Measurements from ENCODE around the gene WDR44.

Gene WDR44

DNA sequence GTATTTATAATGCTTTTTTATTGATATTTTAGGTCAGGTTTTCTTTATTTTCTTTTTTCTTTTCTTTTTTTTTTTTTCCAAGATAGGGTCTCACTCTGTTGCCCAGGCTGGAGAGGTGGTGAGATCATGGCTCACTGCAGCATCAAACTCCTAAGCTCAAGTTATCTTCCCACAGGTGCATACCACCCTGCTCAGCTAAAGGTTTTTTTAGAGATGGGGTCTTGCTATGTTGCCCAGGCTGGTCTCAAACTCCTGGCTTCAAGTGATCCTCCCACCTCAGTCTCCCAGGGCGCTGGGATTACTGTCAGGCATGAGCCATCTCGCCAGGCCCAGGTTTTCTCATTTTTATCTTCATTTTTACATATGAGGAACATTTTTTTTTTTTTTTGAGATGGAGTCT is 3.3 kb downstream of the WDR44 start:
- TF ChIP-seq, protein P1, sequence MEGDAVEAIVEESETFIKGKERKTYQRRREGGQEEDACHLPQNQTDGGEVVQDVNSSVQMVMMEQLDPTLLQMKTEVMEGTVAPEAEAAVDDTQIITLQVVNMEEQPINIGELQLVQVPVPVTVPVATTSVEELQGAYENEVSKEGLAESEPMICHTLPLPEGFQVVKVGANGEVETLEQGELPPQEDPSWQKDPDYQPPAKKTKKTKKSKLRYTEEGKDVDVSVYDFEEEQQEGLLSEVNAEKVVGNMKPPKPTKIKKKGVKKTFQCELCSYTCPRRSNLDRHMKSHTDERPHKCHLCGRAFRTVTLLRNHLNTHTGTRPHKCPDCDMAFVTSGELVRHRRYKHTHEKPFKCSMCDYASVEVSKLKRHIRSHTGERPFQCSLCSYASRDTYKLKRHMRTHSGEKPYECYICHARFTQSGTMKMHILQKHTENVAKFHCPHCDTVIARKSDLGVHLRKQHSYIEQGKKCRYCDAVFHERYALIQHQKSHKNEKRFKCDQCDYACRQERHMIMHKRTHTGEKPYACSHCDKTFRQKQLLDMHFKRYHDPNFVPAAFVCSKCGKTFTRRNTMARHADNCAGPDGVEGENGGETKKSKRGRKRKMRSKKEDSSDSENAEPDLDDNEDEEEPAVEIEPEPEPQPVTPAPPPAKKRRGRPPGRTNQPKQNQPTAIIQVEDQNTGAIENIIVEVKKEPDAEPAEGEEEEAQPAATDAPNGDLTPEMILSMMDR (IDR thresholded peaks at IDR 0.05; ENCODE audit: borderline replicate concordance, control extremely low read depth, extremely low read depth, insufficient read depth, missing control alignments) = no peak
- in situ Hi-C loops (cut with MboI; ENCODE audit: low sequenced_read_pairs, unreplicated experiment) = no loop called here
- no peak for DNase-seq (ENCODE audit: low spot score)

DNA sequence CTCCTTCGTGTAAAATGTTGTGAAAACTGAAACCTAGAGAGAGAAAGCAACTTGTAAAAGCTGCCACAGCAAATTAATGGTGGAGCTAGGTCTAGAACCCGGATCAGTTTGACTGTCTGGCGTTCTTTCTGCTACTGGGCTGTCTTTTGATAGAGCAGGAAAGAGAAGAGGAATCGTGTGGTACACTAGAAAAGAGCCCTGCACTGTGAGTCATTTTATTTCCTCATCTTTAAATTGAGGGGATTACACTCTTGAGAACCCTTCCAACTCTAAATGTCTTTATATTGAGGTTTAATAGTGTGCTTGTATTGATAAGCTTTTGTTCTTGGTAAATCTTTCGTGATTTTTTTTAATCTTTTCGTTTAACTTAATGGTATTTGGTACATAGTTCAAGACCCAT is 4.3 kb downstream of the WDR44 start:
- DNase-seq (ENCODE audit: low spot score) = no peak

DNA sequence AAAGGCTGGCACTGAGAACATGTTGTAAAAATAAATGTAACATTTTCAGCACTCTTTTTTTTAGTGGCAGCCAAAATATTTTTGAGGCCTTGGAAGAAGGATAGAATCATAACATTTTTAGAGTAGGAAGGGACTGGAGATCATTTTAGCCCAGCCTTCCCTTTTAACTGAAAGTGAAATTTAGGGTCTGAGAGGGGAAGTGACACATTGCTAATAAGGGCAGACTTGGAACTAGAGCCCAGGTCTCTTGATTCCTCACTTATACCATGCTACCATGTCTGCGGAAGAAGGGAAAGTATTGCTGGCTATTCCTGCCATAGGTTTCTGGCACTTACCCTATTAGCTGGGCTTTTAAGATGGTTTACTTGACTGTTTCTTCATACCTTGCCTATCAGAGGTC is 4.8 kb downstream of the WDR44 start:
- in situ Hi-C loops (cut with MboI; ENCODE audit: low sequenced_read_pairs, unreplicated experiment) = no loop called here
- TF ChIP-seq, protein P1 (IDR thresholded peaks at IDR 0.05; ENCODE audit: borderline replicate concordance, control extremely low read depth, extremely low read depth, insufficient read depth, missing control alignments) = no peak
- no peak for DNase-seq (ENCODE audit: low spot score)

More for the DNA sequence above, 4.3 kb downstream of the WDR44 start:
- in situ Hi-C loops (cut with MboI; ENCODE audit: low sequenced_read_pairs, unreplicated experiment) = no loop called here
- TF ChIP-seq, protein P1 (IDR thresholded peaks at IDR 0.05; ENCODE audit: borderline replicate concordance, control extremely low read depth, extremely low read depth, insufficient read depth, missing control alignments) = no peak

DNA sequence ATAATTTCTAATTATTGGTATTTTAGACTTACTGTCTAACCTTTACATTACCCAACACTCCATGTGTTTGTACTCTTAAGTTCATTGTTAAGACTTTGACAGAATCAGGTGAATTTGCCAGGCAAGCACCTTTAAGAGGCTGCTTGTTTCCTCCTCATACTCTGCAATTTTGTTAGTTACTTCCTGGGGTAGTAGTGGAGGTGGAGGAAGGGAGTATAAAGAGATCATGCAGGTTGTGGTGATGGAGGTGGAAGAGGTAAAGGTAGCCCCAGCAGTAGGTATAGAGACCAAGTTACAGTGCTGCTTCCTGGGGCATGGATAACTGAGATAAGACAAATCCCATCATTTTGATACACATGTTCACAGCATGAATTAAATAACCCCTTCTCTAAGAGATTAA is 6.7 kb downstream of the WDR44 start:
- in situ Hi-C loops (cut with MboI; ENCODE audit: low sequenced_read_pairs, unreplicated experiment) = no loop called here
- no peak for DNase-seq (ENCODE audit: low spot score)
- TF ChIP-seq, protein P1 (IDR thresholded peaks at IDR 0.05; ENCODE audit: borderline replicate concordance, control extremely low read depth, extremely low read depth, insufficient read depth, missing control alignments) = no peak

DNA sequence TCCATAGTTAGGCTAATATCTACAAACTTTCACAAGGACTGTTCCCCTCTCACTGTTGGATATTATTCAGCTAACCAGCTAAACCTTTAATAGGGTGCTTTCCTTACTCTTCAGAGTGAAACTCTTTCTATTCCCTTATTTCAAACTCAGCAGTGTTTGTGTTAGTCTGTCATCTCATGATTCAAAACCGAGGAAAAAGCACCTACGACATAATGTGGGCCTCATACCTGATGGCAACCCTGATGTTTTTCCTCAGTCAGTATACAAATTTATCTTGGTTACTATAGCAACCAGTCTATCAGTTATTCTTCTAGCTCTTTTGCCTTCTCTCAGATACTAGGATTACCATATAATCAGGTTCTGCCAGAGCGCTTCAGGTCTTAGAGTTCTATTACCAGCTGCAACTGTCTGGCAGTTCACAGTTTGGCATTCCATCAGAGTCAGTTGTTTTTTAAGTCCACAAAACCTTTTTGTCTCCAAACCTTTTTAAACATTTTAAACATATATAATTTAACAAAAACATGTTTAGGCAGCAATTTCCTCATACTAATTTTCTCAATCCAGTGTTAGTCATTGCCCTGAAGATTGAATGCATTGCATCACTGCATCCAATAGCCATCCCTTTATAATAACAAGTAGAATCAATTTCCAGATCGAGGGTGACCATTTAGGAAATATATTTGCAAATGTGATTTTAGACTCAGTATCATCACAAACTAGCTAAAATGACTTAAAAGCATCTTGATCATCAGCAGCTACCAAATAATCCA is 7.4 kb downstream of the WDR44 start:
- in situ Hi-C loops (cut with MboI; ENCODE audit: low sequenced_read_pairs, unreplicated experiment) = no loop called here
- DNase-seq (ENCODE audit: low spot score) = no peak
- TF ChIP-seq, protein P1 (IDR thresholded peaks at IDR 0.05; ENCODE audit: borderline replicate concordance, control extremely low read depth, extremely low read depth, insufficient read depth, missing control alignments) = no peak

DNA sequence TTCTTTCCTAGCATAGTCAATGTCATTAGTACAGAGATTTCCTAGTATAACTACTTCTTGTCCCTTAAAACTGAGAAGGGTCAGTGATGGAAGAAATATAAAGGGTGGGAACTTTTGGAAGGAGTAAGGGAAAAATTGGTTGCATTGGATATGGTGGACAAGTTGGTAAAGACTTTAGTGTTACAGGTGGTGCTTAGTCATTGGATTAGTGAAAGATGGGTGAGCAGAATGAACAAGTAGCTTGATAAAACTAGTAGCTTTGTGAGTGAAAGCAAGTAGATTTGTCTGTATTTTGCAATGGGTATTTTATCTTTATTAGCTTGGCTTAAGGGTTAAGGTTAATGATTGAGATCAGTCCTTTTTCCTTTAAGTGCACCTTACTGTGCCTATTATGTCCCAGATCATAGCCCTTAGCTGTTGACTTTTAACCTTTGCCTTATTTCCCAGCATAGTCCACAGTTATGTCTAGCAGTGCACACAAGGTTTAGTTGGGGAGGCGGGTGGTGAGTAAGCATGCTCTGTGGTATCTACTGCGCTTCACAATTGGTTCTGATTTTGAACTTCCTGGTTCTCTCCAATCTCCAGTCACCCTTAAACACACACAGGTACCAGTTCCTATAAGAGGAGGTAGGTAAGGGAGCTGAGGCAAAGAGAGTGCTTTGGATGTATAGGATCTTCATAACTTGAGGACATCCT is 9.5 kb downstream of the WDR44 start:
- DNase-seq (ENCODE audit: low spot score) = no peak

More for the DNA sequence above, 9.5 kb downstream of the WDR44 start:
- TF ChIP-seq, protein P1 (IDR thresholded peaks at IDR 0.05; ENCODE audit: borderline replicate concordance, control extremely low read depth, extremely low read depth, insufficient read depth, missing control alignments) = no peak
- in situ Hi-C loops (cut with MboI; ENCODE audit: low sequenced_read_pairs, unreplicated experiment) = no loop called here
